WTC11 (cell line): ENCODE measurements around the gene TTLL9. TPM values are rescaled to one million over a fixed set of nuclear protein-coding genes. Genes with fewer than 3 reads are reported as not detected.

Source experiments
- ATAC-seq: fragments of 200-7000 bp; cut with Tn5 transposase; 2 replicates; pipeline ENCODE4 v1.10.0; 2021; ENCODE audit warnings: mild to moderate bottlenecking, moderate library complexity
- CTCF ChIA-PET: fragments of 300-600 bp; sonication (Branson Sonifier 250); formaldehyde crosslinking; loops from one replicate; lab custom pipeline; 2021; ENCODE audit warnings: antibody characterized with exemption; lab: Charles Lee
- POLR2A ChIA-PET: fragments of 350-600 bp; sonication (Branson Sonifier 250); formaldehyde crosslinking; loops from one replicate; lab custom pipeline; 2021; ENCODE audit warnings: antibody characterized with exemption; lab: Charles Lee
- DNase-seq: peaks from one replicate; pipeline ENCODE4 v3.0.0; 2021; ENCODE audit warnings: low spot score
- H3K27ac Mint-ChIP-seq: 2 replicates; pipeline ENCODE4 v1.8.0; 2021; ENCODE audit warnings: mixed read lengths
- H3K27me3 Mint-ChIP-seq: 2 replicates; pipeline ENCODE4 v1.8.0; 2021; ENCODE audit warnings: low read depth, mild to moderate bottlenecking, moderate library complexity, mixed read lengths
- H3K36me3 Mint-ChIP-seq: 2 replicates; pipeline ENCODE4 v1.8.0; 2021; ENCODE audit warnings: mixed read lengths
- H3K4me1 Mint-ChIP-seq: 2 replicates; pipeline ENCODE4 v1.8.0; 2022; ENCODE audit warnings: mixed read lengths
- H3K4me3 Mint-ChIP-seq: 2 replicates; pipeline ENCODE4 v1.8.0; 2021; ENCODE audit warnings: mild to moderate bottlenecking, moderate library complexity, mixed read lengths
- H3K9me3 Mint-ChIP-seq: 2 replicates; pipeline ENCODE4 v1.8.0; 2021; ENCODE audit warnings: mixed read lengths
- ATF1 ChIP-seq: sonication (generic); formaldehyde crosslinking; IDR thresholded peaks from 2 replicates; pipeline ENCODE4 v1.8.1; 2023; ENCODE audit warnings: mild to moderate bottlenecking, moderate library complexity, missing genetic modification reagents
- ERG ChIP-seq: fragments of 250-450 bp; sonication (Bioruptor Pico); IDR thresholded peaks from 2 replicates; pipeline ENCODE4 v1.8.0; 2021; ENCODE audit warnings: mild to moderate bottlenecking
- ESRRA ChIP-seq: sonication (generic); formaldehyde crosslinking; IDR thresholded peaks from 2 replicates; pipeline ENCODE4 v1.8.1; 2022; ENCODE audit warnings: mild to moderate bottlenecking, missing genetic modification reagents, borderline replicate concordance
- ETV6 ChIP-seq: sonication (generic); formaldehyde crosslinking; IDR thresholded peaks from 2 replicates; pipeline ENCODE4 v1.8.1; 2022; ENCODE audit warnings: mild to moderate bottlenecking, missing genetic modification reagents
- GABPB1 ChIP-seq: sonication (generic); formaldehyde crosslinking; IDR thresholded peaks from 2 replicates; pipeline ENCODE4 v1.8.1; 2023; ENCODE audit warnings: mild to moderate bottlenecking, missing genetic modification reagents
- HMGA2 ChIP-seq: fragments of 250-450 bp; sonication (Bioruptor Pico); IDR thresholded peaks from 2 replicates; pipeline ENCODE4 v1.4.0; 2021; ENCODE audit warnings: mild to moderate bottlenecking, moderate library complexity
- MYBL2 ChIP-seq: sonication (generic); formaldehyde crosslinking; IDR thresholded peaks from 2 replicates; pipeline ENCODE4 v1.8.1; 2023; ENCODE audit warnings: mild to moderate bottlenecking, moderate library complexity, missing genetic modification reagents
- NFE2L1 ChIP-seq: sonication (generic); formaldehyde crosslinking; IDR thresholded peaks from 2 replicates; pipeline ENCODE4 v1.8.1; 2023; ENCODE audit warnings: missing genetic modification reagents
- NFYB ChIP-seq: sonication (generic); formaldehyde crosslinking; conservative IDR thresholded peaks from 2 replicates; pipeline ENCODE4 v1.8.0; 2022; ENCODE audit warnings: low read depth, missing genetic modification reagents
- NR3C1 ChIP-seq: sonication (generic); formaldehyde crosslinking; conservative IDR thresholded peaks from 2 replicates; pipeline ENCODE4 v1.8.1; 2023; ENCODE audit warnings: low read depth, mild to moderate bottlenecking, missing genetic modification reagents
- SMAD4 ChIP-seq: sonication (generic); formaldehyde crosslinking; IDR thresholded peaks from 2 replicates; pipeline ENCODE4 v1.8.0; 2022; ENCODE audit warnings: mild to moderate bottlenecking, missing genetic modification reagents
- SP1 ChIP-seq: sonication (generic); formaldehyde crosslinking; conservative IDR thresholded peaks from 2 replicates; pipeline ENCODE4 v1.8.1; 2022; ENCODE audit warnings: missing genetic modification reagents
- TEAD1 ChIP-seq: sonication (generic); formaldehyde crosslinking; IDR thresholded peaks from 2 replicates; pipeline ENCODE4 v1.8.0; 2022; ENCODE audit warnings: mild to moderate bottlenecking, missing genetic modification reagents
- TEAD4 ChIP-seq: sonication (generic); formaldehyde crosslinking; IDR thresholded peaks from 2 replicates; pipeline ENCODE4 v1.8.0; 2022; ENCODE audit warnings: mild to moderate bottlenecking, missing genetic modification reagents
- ZNF263 ChIP-seq: sonication (generic); formaldehyde crosslinking; IDR thresholded peaks from 2 replicates; pipeline ENCODE4 v1.8.1; 2022; ENCODE audit warnings: low read depth, mild to moderate bottlenecking, moderate library complexity, missing genetic modification reagents
- ZNF317 ChIP-seq: sonication (generic); formaldehyde crosslinking; IDR thresholded peaks from 2 replicates; pipeline ENCODE4 v1.8.1; 2023; ENCODE audit warnings: low read depth, mild to moderate bottlenecking, moderate library complexity, missing genetic modification reagents, borderline replicate concordance
- ZNF423 ChIP-seq: fragments of 250-450 bp; sonication (Bioruptor Pico); IDR thresholded peaks from 2 replicates; pipeline ENCODE4 v2.1.2; 2022; ENCODE audit warnings: mild to moderate bottlenecking, moderate library complexity
- ZNF512 ChIP-seq: sonication (generic); formaldehyde crosslinking; IDR thresholded peaks from 2 replicates; pipeline ENCODE4 v1.8.1; 2022; ENCODE audit warnings: missing genetic modification reagents, borderline replicate concordance
- total RNA-seq: library from RNA; stranded (reverse); gene quantifications from 3 replicates; pipeline ENCODE4 v1.2.3, GENCODE V29; 2021
- TF ChIP-seq, protein P1 (sequence below): sonication (generic); formaldehyde crosslinking; conservative IDR thresholded peaks from 2 replicates; pipeline ENCODE4 v1.8.1; 2022; ENCODE audit warnings: mild to moderate bottlenecking, missing genetic modification reagents
- TF ChIP-seq, protein P2 (sequence below): fragments of 250-450 bp; sonication (Bioruptor Pico); IDR thresholded peaks from 2 replicates; pipeline ENCODE4 v1.9.0; 2021; ENCODE audit warnings: mild to moderate bottlenecking, borderline replicate concordance
- TF ChIP-seq, protein P3 (sequence below): sonication (generic); formaldehyde crosslinking; conservative IDR thresholded peaks from 2 replicates; pipeline ENCODE4 v1.8.1; 2023; ENCODE audit warnings: mild to moderate bottlenecking, low read depth, missing genetic modification reagents, moderate library complexity
- TF ChIP-seq, protein P4 (sequence below): fragments of 250-450 bp; sonication (Bioruptor Pico); IDR thresholded peaks from 2 replicates; pipeline ENCODE4 v1.9.0; 2021; ENCODE audit warnings: mild to moderate bottlenecking
- TF ChIP-seq, protein P5 (sequence below): sonication (generic); formaldehyde crosslinking; IDR thresholded peaks from 2 replicates; pipeline ENCODE4 v1.8.0; 2022; ENCODE audit warnings: mild to moderate bottlenecking, missing genetic modification reagents
- TF ChIP-seq, protein P6 (sequence below): sonication (generic); formaldehyde crosslinking; IDR thresholded peaks from 2 replicates; pipeline ENCODE4 v1.8.0; 2023; ENCODE audit warnings: missing genetic modification reagents

The TTLL9 gene
- total RNA-seq, 1 experiment from 2014 or later: not detected

GRCh38 chr20:31853481-31853880 is 17.0 kb upstream of the TTLL9 start:
- Mint-ChIP-seq H3K27ac (no peak overlapping the region), H3K9me3 (no peaks in the 10 kb centered on the region), H3K27me3 (peaks cover 50% of the 10 kb centered on the region), H3K4me3 (no peak overlapping the region), H3K4me1 (0 out of 2 replicates have a peak, but pooled peaks cover 4% of the 10 kb centered on the region), H3K36me3 (no peaks in the 10 kb centered on the region)
- TF ChIP-seq SP1 (no peak), ZNF263 (CRISPR knock-in tag) (no peak), SMAD4 (CRISPR knock-in tag) (no peak), MYBL2 (CRISPR knock-in tag) (no peak), ERG (no peak), ESRRA (CRISPR knock-in tag) (no peak), HMGA2 (CRISPR knock-in tag) (no peak), ETV6 (no peak), ZNF423 (CRISPR knock-in tag) (no peak), ZNF317 (CRISPR knock-in tag) (no peak), TEAD1 (CRISPR knock-in tag) (no peak), TEAD4 (CRISPR knock-in tag) (no peak)
- TF ChIP-seq, protein P1, sequence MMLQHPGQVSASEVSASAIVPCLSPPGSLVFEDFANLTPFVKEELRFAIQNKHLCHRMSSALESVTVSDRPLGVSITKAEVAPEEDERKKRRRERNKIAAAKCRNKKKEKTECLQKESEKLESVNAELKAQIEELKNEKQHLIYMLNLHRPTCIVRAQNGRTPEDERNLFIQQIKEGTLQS: no peak
- TF ChIP-seq, protein P2, sequence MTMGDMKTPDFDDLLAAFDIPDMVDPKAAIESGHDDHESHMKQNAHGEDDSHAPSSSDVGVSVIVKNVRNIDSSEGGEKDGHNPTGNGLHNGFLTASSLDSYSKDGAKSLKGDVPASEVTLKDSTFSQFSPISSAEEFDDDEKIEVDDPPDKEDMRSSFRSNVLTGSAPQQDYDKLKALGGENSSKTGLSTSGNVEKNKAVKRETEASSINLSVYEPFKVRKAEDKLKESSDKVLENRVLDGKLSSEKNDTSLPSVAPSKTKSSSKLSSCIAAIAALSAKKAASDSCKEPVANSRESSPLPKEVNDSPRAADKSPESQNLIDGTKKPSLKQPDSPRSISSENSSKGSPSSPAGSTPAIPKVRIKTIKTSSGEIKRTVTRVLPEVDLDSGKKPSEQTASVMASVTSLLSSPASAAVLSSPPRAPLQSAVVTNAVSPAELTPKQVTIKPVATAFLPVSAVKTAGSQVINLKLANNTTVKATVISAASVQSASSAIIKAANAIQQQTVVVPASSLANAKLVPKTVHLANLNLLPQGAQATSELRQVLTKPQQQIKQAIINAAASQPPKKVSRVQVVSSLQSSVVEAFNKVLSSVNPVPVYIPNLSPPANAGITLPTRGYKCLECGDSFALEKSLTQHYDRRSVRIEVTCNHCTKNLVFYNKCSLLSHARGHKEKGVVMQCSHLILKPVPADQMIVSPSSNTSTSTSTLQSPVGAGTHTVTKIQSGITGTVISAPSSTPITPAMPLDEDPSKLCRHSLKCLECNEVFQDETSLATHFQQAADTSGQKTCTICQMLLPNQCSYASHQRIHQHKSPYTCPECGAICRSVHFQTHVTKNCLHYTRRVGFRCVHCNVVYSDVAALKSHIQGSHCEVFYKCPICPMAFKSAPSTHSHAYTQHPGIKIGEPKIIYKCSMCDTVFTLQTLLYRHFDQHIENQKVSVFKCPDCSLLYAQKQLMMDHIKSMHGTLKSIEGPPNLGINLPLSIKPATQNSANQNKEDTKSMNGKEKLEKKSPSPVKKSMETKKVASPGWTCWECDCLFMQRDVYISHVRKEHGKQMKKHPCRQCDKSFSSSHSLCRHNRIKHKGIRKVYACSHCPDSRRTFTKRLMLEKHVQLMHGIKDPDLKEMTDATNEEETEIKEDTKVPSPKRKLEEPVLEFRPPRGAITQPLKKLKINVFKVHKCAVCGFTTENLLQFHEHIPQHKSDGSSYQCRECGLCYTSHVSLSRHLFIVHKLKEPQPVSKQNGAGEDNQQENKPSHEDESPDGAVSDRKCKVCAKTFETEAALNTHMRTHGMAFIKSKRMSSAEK (CRISPR knock-in tag): no peak
- TF ChIP-seq, protein P3, sequence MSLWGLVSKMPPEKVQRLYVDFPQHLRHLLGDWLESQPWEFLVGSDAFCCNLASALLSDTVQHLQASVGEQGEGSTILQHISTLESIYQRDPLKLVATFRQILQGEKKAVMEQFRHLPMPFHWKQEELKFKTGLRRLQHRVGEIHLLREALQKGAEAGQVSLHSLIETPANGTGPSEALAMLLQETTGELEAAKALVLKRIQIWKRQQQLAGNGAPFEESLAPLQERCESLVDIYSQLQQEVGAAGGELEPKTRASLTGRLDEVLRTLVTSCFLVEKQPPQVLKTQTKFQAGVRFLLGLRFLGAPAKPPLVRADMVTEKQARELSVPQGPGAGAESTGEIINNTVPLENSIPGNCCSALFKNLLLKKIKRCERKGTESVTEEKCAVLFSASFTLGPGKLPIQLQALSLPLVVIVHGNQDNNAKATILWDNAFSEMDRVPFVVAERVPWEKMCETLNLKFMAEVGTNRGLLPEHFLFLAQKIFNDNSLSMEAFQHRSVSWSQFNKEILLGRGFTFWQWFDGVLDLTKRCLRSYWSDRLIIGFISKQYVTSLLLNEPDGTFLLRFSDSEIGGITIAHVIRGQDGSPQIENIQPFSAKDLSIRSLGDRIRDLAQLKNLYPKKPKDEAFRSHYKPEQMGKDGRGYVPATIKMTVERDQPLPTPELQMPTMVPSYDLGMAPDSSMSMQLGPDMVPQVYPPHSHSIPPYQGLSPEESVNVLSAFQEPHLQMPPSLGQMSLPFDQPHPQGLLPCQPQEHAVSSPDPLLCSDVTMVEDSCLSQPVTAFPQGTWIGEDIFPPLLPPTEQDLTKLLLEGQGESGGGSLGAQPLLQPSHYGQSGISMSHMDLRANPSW (CRISPR knock-in tag): no peak
- TF ChIP-seq, protein P4, sequence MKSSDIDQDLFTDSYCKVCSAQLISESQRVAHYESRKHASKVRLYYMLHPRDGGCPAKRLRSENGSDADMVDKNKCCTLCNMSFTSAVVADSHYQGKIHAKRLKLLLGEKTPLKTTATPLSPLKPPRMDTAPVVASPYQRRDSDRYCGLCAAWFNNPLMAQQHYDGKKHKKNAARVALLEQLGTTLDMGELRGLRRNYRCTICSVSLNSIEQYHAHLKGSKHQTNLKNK (CRISPR knock-in tag): no peak
- POLR2A ChIA-PET: no interaction called here
- ATAC-seq: no peak
- CTCF ChIA-PET: interaction anchor here (0.6 to 4.4 kb wide), 79 partner anchors 7 to 810 kb away, joined by 3 to 96 read pairs (median 5); partner anchors contain the start of genes CCM2L, DUSP15, PDRG1 and TM9SF4
- no peak for DNase-seq

- TF ChIP-seq, protein P5, sequence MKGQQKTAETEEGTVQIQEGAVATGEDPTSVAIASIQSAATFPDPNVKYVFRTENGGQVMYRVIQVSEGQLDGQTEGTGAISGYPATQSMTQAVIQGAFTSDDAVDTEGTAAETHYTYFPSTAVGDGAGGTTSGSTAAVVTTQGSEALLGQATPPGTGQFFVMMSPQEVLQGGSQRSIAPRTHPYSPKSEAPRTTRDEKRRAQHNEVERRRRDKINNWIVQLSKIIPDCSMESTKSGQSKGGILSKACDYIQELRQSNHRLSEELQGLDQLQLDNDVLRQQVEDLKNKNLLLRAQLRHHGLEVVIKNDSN (CRISPR knock-in tag): no peak
- TF ChIP-seq NFYB (CRISPR knock-in tag) (no peak), ATF1 (no peak), NFE2L1 (no peak), ESRRA (CRISPR knock-in tag) (no peak), ZNF512 (CRISPR knock-in tag) (no peak), GABPB1 (no peak), NR3C1 (no peak)
- TF ChIP-seq, protein P6, sequence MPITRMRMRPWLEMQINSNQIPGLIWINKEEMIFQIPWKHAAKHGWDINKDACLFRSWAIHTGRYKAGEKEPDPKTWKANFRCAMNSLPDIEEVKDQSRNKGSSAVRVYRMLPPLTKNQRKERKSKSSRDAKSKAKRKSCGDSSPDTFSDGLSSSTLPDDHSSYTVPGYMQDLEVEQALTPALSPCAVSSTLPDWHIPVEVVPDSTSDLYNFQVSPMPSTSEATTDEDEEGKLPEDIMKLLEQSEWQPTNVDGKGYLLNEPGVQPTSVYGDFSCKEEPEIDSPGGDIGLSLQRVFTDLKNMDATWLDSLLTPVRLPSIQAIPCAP (CRISPR knock-in tag): no peak
- no peak overlapping the region for H3K27ac Mint-ChIP-seq
- H3K36me3 Mint-ChIP-seq: no peaks in the 10 kb centered on the region
- H3K4me1 Mint-ChIP-seq: peaks cover 9% of the 10 kb centered on the region
- peak; percentile 4 for DNase-seq
- ATAC-seq: no peak
- peaks cover 43% of the 10 kb centered on the region for H3K27me3 Mint-ChIP-seq
- ChIA-PET POLR2A (interaction anchor here (0.7 kb wide), 1 partner anchor 11 kb away, joined by 3 read pairs; no protein-coding TSS in a partner anchor), CTCF (interaction anchor here (1.0 to 2.8 kb wide), 9 partner anchors 10 to 192 kb away, joined by 3 to 23 read pairs (median 4); partner anchors contain the start of gene PDRG1)
- no peak overlapping the region for H3K4me3 Mint-ChIP-seq
- no peaks in the 10 kb centered on the region for H3K9me3 Mint-ChIP-seq
Observed at GRCh38 chr20:31856516-31856915, 13.9 kb upstream of the TTLL9 start.
